ENCODE results near the gene SLC22A6. TPM values are rescaled to one million over a fixed set of nuclear protein-coding genes. Genes with fewer than 3 reads are reported as not detected.

The SLC22A6 gene, protein sequence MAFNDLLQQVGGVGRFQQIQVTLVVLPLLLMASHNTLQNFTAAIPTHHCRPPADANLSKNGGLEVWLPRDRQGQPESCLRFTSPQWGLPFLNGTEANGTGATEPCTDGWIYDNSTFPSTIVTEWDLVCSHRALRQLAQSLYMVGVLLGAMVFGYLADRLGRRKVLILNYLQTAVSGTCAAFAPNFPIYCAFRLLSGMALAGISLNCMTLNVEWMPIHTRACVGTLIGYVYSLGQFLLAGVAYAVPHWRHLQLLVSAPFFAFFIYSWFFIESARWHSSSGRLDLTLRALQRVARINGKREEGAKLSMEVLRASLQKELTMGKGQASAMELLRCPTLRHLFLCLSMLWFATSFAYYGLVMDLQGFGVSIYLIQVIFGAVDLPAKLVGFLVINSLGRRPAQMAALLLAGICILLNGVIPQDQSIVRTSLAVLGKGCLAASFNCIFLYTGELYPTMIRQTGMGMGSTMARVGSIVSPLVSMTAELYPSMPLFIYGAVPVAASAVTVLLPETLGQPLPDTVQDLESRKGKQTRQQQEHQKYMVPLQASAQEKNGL
- not detected in 2 replicates for total RNA-seq

DNA sequence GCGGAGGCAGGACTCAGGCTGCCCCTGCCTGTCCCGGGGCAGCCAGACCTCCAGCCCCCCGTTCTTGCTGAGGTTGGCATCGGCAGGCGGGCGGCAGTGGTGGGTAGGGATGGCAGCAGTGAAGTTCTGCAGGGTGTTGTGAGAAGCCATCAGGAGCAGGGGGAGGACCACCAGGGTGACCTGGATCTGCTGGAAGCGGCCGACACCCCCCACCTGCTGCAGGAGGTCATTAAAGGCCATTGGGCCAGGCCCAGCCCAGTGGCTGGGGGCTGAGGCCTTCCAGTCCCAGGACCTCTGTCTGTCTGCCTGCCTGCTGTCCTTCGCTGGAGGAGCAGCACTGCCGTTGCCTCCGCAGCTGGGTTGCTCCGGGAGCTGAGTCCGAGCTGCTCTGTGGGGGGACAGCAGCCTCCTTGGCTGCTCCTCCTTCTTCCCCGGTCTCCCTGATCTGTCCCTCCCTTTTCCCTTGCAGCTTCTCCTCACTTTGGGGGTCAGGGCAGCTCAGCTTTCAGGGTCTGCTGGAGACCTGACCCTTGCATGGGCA lies at the start of gene SLC22A6:
SLC22A6 (minus strand) TSS at position 517 of the 541 bp plus-strand sequence; CDS start at position 240, 277 bp downstream.
- no peaks in the 10 kb centered on the region for H3K27me3 Mint-ChIP-seq (ENCODE audit: low read depth)
- no peaks in the 10 kb centered on the region for H3K9me3 Mint-ChIP-seq
- intact Hi-C loops (cut with micrococcal nuclease): no loop called here
- DNase-seq (ENCODE audit: low spot score): no peak
- no peak within 1 kb of the TSS for H3K4me3 Mint-ChIP-seq (ENCODE audit: low read depth)
- H3K36me3 Mint-ChIP-seq (ENCODE audit: low read depth): no peaks in the 10 kb centered on the region
- H3K4me1 Mint-ChIP-seq (ENCODE audit: low read depth): no peaks in the 10 kb centered on the region
- H3K27ac Mint-ChIP-seq: no peak within 1 kb of the TSS

- Mint-ChIP-seq H3K36me3 (ENCODE audit: low read depth) (no peaks in the 10 kb centered on the region), H3K4me1 (ENCODE audit: low read depth) (peaks cover 1% of the 10 kb centered on the region), H3K27me3 (ENCODE audit: low read depth) (peaks cover 12% of the 10 kb centered on the region), H3K27ac (no peak overlapping the region), H3K4me3 (ENCODE audit: low read depth) (no peak overlapping the region), H3K9me3 (no peaks in the 10 kb centered on the region)
- DNase-seq (ENCODE audit: low spot score): no peak
- intact Hi-C loops (cut with micrococcal nuclease): no loop called here
These were observed 47.7 kb upstream of the SLC22A6 start for GRCh38 chr11:63032457-63032856.

DNA sequence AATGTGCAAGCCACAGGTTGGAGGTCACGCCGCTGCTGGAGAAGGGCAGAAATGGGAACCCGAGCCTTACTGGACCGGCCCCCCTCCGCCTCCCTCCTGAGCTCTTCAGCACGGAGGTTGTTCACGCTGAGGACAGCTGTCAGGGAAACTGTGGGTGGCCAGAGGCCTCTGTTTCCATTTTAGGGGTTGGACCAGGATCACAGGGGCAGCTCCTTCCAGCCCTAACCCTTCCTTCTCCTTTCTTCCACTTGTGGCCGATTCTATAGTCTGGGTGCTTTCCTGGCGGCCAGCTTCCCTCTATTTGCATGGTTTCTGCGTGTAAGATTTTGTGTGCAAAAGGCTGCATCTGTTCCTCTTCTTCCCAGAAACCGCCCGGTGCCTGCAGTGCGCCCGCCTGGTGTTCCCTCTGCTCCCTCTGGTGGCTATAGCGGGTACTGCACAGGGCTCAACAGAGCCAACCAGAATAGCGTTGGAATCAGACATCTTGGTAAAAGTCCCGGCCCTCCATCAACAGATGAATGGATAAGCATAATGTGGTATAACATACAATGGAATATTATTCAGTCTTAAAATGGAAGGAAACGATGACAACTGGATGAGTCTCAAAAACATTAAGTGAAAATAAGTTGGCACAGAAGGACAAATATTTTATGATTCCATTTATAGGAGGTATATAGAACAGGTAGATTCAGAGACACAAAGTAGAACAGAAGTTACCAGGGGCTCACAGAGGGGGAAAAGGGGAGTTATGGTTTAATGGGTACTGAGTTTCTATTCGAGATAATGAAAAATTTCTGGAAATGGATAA lies 39.3 kb upstream of the SLC22A6 start:
- Mint-ChIP-seq H3K36me3 (ENCODE audit: low read depth) (no peaks in the 10 kb centered on the region), H3K4me1 (ENCODE audit: low read depth) (peaks cover 6% of the 10 kb centered on the region), H3K27ac (no peak overlapping the region), H3K4me3 (ENCODE audit: low read depth) (no peak overlapping the region), H3K9me3 (no peaks in the 10 kb centered on the region), H3K27me3 (ENCODE audit: low read depth) (peaks cover 10% of the 10 kb centered on the region)
- intact Hi-C loops (cut with micrococcal nuclease): loop anchor here (1.0 kb wide), 1 partner anchor 118 kb away; no protein-coding TSS in a partner anchor
- DNase-seq (ENCODE audit: low spot score): peak; percentile 66

DNA sequence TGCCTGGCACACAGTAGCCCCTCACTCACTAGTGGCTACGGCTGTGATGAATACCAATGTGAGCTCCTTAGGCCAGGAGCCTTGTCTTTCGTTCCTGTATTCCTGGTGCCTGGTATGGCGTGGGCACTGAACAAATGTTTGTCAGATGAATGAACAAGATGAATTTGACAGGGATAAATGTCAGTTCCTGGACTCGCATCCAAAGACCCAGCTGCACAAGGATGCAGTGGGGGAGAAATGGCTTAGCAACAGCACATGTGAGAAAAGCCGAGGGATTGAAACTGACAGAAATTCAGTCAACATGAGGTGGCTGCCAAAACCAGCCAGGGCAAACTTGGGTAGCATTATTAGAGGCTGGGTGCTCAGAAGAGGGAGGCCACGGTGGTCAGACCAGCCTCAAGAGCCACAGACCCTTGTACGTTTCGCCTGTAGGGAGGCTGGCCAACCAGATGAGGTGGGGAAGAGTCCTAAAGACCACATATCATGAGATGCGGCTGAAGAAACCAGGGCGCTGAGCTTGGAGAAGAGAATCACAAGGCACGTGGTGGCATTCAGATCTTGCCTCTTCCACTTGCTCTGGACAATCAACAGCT lies 38.6 kb upstream of the SLC22A6 start:
- Mint-ChIP-seq H3K4me3 (ENCODE audit: low read depth) (no peak overlapping the region), H3K27ac (no peak overlapping the region), H3K4me1 (ENCODE audit: low read depth) (peaks cover 6% of the 10 kb centered on the region), H3K36me3 (ENCODE audit: low read depth) (no peaks in the 10 kb centered on the region), H3K27me3 (ENCODE audit: low read depth) (peaks cover 17% of the 10 kb centered on the region), H3K9me3 (no peaks in the 10 kb centered on the region)
- no peak for DNase-seq (ENCODE audit: low spot score)
- intact Hi-C loops (cut with micrococcal nuclease): no loop called here

GRCh38 chr11:63022441-63022840 lies 37.7 kb upstream of the SLC22A6 start:
- Mint-ChIP-seq H3K4me1 (ENCODE audit: low read depth) (peaks cover 6% of the 10 kb centered on the region), H3K4me3 (ENCODE audit: low read depth) (no peak overlapping the region), H3K36me3 (ENCODE audit: low read depth) (no peaks in the 10 kb centered on the region), H3K9me3 (no peaks in the 10 kb centered on the region), H3K27me3 (ENCODE audit: low read depth) (peaks cover 22% of the 10 kb centered on the region), H3K27ac (no peak overlapping the region)
- intact Hi-C loops (cut with micrococcal nuclease): no loop called here
- no peak for DNase-seq (ENCODE audit: low spot score)

GRCh38 chr11:63020671-63021291 lies 36.0 kb upstream of the SLC22A6 start:
- H3K27me3 Mint-ChIP-seq (ENCODE audit: low read depth): peaks cover 22% of the 10 kb centered on the region
- no peak overlapping the region for H3K4me3 Mint-ChIP-seq (ENCODE audit: low read depth)
- no peak overlapping the region for H3K27ac Mint-ChIP-seq
- H3K4me1 Mint-ChIP-seq (ENCODE audit: low read depth): peaks cover 6% of the 10 kb centered on the region
- no peak for DNase-seq (ENCODE audit: low spot score)
- intact Hi-C loops (cut with micrococcal nuclease): no loop called here
- no peaks in the 10 kb centered on the region for H3K36me3 Mint-ChIP-seq (ENCODE audit: low read depth)
- no peaks in the 10 kb centered on the region for H3K9me3 Mint-ChIP-seq

DNA sequence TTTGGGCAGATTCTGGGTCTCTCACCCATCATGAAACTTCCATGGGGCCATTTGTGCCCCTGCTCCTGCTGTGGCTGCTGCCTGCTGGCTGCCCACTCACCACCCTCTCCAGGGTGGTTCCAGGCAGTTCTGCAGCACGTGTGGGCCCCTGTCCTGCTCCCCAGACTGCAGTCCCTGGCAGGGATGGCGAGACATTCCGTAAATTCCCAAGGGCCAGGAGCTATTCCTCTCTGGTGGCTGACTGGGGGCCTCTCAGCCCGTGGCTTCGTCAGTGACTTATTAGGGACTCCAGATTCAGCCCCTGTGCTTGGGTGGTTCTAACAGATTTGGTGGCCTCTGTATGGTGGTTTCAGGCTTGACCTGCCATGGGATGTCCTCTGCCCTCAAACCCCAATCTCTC lies 34.7 kb upstream of the SLC22A6 start:
- Mint-ChIP-seq H3K27ac (no peak overlapping the region), H3K4me1 (ENCODE audit: low read depth) (peaks cover 6% of the 10 kb centered on the region), H3K4me3 (ENCODE audit: low read depth) (no peak overlapping the region), H3K9me3 (no peaks in the 10 kb centered on the region), H3K27me3 (ENCODE audit: low read depth) (peaks cover 17% of the 10 kb centered on the region), H3K36me3 (ENCODE audit: low read depth) (no peaks in the 10 kb centered on the region)
- no peak for DNase-seq (ENCODE audit: low spot score)
- intact Hi-C loops (cut with micrococcal nuclease): no loop called here

DNA sequence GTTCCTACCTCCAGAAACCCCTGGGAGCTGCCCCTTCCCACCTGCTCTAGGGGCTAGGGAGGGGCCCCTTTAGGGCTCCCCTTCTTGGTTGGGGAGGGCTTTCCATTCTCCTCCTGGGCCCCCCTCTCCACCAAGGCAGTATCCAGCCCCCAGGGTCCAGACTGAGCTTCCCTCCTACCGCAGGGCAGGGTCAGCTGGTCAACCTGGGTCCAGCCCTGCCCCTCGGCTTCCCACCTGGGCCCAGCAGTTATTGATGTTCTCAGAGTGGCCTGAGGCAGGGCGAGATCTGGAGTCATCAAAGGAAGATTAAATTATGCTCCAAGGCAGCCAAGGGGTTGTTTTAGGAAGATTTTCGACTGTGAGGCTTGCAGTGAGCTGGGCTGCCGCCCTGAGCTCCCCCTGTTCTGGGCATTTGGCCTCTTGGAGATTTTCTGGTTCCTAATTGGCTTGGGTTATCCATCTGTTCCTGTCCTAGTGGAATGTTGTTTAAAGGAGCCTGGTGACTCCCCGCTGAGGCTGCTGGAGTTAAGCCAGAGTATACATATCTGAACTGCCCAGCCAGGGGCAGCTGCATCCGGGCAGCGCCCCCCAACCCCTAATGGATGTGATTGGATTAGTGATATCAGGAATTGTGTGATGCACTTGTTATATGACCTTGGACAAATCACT lies 32.7 kb upstream of the SLC22A6 start:
- no peak overlapping the region for H3K27ac Mint-ChIP-seq
- no peak overlapping the region for H3K4me3 Mint-ChIP-seq (ENCODE audit: low read depth)
- H3K27me3 Mint-ChIP-seq (ENCODE audit: low read depth): peaks cover 12% of the 10 kb centered on the region
- H3K4me1 Mint-ChIP-seq (ENCODE audit: low read depth): no peaks in the 10 kb centered on the region
- no peak for DNase-seq (ENCODE audit: low spot score)
- H3K36me3 Mint-ChIP-seq (ENCODE audit: low read depth): no peaks in the 10 kb centered on the region
- intact Hi-C loops (cut with micrococcal nuclease): no loop called here
- H3K9me3 Mint-ChIP-seq: no peaks in the 10 kb centered on the region

GRCh38 chr11:63015521-63016215 lies 30.9 kb upstream of the SLC22A6 start, which contains the start of gene SLC22A8:
Gene SLC22A8 (minus strand): TSS chr11:63015841. CDS start chr11:63014958, 883 bp downstream.
- Mint-ChIP-seq H3K27me3 (ENCODE audit: low read depth) (peaks cover 12% of the 10 kb centered on the region), H3K36me3 (ENCODE audit: low read depth) (no peaks in the 10 kb centered on the region), H3K4me3 (ENCODE audit: low read depth) (no peak within 1 kb of the TSS), H3K27ac (no peak within 1 kb of the TSS), H3K9me3 (no peaks in the 10 kb centered on the region), H3K4me1 (ENCODE audit: low read depth) (no peaks in the 10 kb centered on the region)
- DNase-seq (ENCODE audit: low spot score): no peak
- intact Hi-C loops (cut with micrococcal nuclease): no loop called here

DNA sequence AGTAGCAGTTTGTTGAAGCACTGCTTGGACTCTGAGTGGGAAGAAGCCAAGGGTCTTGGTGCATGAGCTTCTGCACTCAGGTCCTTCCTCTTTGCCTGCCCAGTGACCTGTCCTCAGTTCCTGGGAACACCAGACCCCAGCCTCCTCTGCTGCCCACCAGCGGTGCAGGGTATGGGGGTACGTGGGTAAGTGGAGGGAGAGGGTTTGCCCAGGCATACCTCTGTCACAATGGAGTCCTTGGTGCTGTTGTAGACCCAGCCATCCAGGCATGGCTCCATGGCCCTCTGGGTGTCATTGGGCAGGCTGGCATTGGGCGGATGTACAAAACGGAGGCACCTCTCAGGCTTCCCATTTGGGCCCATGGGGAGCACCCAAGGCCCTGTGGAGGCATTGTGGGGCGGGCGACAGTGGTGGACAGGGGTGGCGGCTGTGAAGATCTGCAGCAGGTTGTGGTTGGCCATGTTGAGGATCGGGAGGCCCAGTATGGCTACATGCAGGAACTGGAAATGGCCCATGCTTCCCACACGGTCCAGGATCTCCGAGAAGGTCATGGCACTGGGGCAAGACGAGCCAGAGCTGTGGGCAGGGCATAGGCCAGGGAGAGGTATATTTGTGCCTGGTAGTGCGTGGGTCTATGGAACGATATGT lies 29.8 kb upstream of the SLC22A6 start:
- Mint-ChIP-seq H3K9me3 (no peaks in the 10 kb centered on the region), H3K27me3 (ENCODE audit: low read depth) (peaks cover 12% of the 10 kb centered on the region), H3K36me3 (ENCODE audit: low read depth) (no peaks in the 10 kb centered on the region), H3K4me1 (ENCODE audit: low read depth) (no peaks in the 10 kb centered on the region), H3K27ac (no peak overlapping the region), H3K4me3 (ENCODE audit: low read depth) (no peak overlapping the region)
- no peak for DNase-seq (ENCODE audit: low spot score)
- intact Hi-C loops (cut with micrococcal nuclease): no loop called here

- intact Hi-C loops (cut with micrococcal nuclease): no loop called here
- H3K36me3 Mint-ChIP-seq (ENCODE audit: low read depth): no peaks in the 10 kb centered on the region
- H3K9me3 Mint-ChIP-seq: no peaks in the 10 kb centered on the region
- no peak overlapping the region for H3K27ac Mint-ChIP-seq
- H3K4me3 Mint-ChIP-seq (ENCODE audit: low read depth): no peak overlapping the region
- DNase-seq (ENCODE audit: low spot score): no peak
- H3K4me1 Mint-ChIP-seq (ENCODE audit: low read depth): no peaks in the 10 kb centered on the region
- peaks cover 3% of the 10 kb centered on the region for H3K27me3 Mint-ChIP-seq (ENCODE audit: low read depth)
These were observed 28.1 kb upstream of the SLC22A6 start for GRCh38 chr11:63012839-63013238.
